Measurements from ENCODE around the gene ZBTB16.

ZBTB16 gene

GRCh38 chr11:114134870-114135269 lies 75.4 kb downstream of the ZBTB16 start:
- TF ChIP-seq ZFX (IDR thresholded peaks at IDR 0.05; ENCODE audit: borderline replicate concordance): no peak
- TF ChIP-seq CTCF (IDR thresholded peaks at IDR 0.05): no peak
- H3K27ac ChIP-seq: peak overlapping the region; percentile 74; the same call in 1 of the 2 replicates

DNA sequence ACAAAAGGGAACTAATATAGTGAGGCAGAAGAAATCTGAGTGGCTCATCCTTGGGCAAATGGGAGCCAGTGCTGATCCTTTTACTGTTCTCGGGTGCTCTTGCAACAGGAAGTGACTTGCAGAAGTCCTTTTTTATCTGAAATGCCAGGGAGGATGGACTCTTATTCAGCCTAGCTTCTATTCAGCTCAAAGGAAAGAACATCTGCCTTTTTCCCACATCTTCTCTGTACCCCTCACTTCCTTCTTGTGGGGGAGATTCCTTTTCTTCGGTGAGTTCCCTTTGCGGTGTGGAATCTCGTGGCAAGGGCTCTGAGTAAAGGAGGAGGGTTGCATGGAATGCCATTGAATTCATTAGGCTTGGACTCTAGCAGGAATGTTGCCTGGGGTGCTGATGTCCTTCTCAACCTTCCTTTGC lies 76.2 kb downstream of the ZBTB16 start:
- peak overlapping the region; percentile 74; the same call in 1 of the 2 replicates for H3K27ac ChIP-seq
- TF ChIP-seq ZFX (IDR thresholded peaks at IDR 0.05; ENCODE audit: borderline replicate concordance) (no peak), CTCF (IDR thresholded peaks at IDR 0.05) (no peak)

DNA sequence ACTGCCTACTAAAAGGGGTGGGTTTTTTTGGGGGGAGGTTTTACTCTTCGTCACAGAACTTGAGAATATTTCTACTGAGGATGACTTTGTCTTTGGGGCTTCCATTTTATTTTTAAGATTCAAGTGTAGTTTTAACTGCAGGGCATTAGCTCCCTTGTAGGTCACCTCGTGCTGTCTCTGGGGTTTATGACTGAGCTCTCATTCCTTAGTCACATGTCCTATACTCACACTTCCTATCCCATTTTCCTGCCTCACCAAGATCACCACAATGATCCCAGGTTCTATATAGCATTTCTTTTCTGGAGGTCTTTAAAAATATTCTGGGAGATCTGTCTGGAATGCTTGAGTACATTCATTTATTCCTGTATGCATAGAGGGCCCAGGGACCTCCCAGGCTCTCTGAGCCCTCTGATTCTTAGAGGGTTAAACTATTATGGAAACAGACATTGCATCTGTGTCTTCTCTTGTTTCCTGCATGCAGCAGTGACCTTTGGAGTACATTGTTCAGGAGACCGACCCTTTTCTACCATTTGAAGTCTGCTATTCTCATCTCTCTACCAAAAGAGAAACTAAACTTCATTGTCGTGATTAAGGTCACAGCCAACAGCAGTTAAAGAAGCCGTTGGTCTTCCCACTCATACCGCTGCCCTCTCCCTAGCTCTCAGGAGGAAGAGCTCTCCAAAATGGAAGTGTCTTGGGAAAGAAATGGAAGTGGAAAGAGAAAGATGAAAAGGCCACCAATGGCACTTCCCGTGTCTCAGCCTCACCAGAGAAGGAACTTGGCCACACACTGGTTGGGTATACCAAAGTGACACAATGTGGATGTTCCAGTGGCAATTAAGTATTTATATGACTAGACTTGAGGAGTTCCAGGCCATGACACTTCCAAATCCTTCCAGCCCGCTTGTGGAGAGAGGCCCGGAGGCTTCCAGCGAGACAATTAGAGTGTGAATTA lies 77.5 kb downstream of the ZBTB16 start:
- no peak for TF ChIP-seq CTCF (IDR thresholded peaks at IDR 0.05)
- no peak for TF ChIP-seq ZFX (IDR thresholded peaks at IDR 0.05; ENCODE audit: borderline replicate concordance)
- H3K27ac ChIP-seq: peak overlapping the region; percentile 7; the same call in 1 of the 2 replicates

DNA sequence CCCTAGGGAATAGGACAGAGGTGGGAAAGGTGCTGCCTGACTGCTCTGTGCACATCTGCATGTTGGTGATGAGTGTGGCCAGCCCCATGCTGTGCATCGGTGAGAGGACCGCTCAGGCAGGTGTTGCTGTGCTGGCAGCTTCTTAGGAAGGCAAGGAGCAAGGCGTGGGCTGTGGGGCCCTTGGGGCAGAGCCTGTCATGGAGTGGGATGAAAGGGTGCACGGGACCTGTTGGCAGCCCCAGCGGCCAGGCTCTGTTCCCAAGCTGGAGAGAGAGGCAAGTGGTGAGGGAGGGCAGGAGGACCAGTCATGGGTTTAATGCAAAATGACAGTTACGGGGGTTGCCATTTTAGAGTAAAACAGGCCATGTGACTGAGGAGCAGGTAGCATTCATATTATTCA lies 78.3 kb downstream of the ZBTB16 start:
- H3K27ac ChIP-seq: 0 out of 2 replicates have a peak overlapping the region, but pooled peaks have one; percentile 18

GRCh38 chr11:114138411-114138810 lies 78.9 kb downstream of the ZBTB16 start:
- H3K27ac ChIP-seq: 0 out of 2 replicates have a peak overlapping the region, but pooled peaks have one; percentile 18
- TF ChIP-seq CTCF (IDR thresholded peaks at IDR 0.05): no peak
- TF ChIP-seq ZFX (IDR thresholded peaks at IDR 0.05; ENCODE audit: borderline replicate concordance): no peak

More for the DNA sequence above, 78.3 kb downstream of the ZBTB16 start:
- TF ChIP-seq ZFX (IDR thresholded peaks at IDR 0.05; ENCODE audit: borderline replicate concordance): no peak
- TF ChIP-seq CTCF (IDR thresholded peaks at IDR 0.05): no peak

GRCh38 chr11:114140826-114141225 lies 81.3 kb downstream of the ZBTB16 start:
- H3K27ac ChIP-seq: peak overlapping the region; percentile 26; the same call in 1 of the 2 replicates
- TF ChIP-seq CTCF (IDR thresholded peaks at IDR 0.05) (no peak), ZFX (IDR thresholded peaks at IDR 0.05; ENCODE audit: borderline replicate concordance) (no peak)
